ENCODE measurements around the gene TNFRSF9. TPM values are rescaled to one million over a fixed set of nuclear protein-coding genes. Genes with fewer than 3 reads are reported as not detected.
A peak's percentile ranks its signal among the peaks of the same experiment; 100 is the strongest.
"Not testable (repeated sequence)": the region's sequence is repeated elsewhere in the genome, so short reads cannot be mapped to it uniquely, and the experiment has no call there.

Gene TNFRSF9
- total RNA-seq, 1 experiment from 2014 or later = not detected

DNA sequence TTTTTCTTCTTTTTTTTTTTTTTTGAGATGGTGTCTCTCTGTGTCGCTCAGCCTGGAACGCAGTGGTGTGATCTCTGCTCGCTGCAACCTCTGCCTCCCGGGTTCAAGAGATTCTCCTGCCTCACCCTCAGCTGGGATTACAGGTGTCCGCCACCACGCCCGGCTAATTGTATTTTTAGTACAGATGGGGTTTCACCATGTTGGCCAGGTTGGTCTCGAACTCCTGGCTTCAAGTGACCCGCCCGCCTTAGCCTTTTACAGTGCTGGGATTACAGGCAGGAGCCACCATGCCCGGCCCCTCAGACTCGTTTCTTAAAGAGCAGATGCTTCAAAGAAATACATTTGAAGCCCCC is 22.7 kb upstream of the TNFRSF9 start:
- not testable (repeated sequence) for H2BK20ac ChIP-seq (ENCODE audit: low read depth, low read length, poor library complexity, severe bottlenecking); H3K23ac ChIP-seq (ENCODE audit: insufficient read length, low read depth, low read length); H3K27ac ChIP-seq (ENCODE audit: insufficient read length, low read depth, low read length); H2BK12ac ChIP-seq (ENCODE audit: insufficient read length, low read depth, low read length); DNase-seq; H3K4me1 ChIP-seq (ENCODE audit: insufficient read depth, low read length); H3K79me2 ChIP-seq (ENCODE audit: insufficient read depth, low read length); H2AFZ ChIP-seq (ENCODE audit: low read length); H3K79me1 ChIP-seq (ENCODE audit: insufficient read depth, low read depth, low read length, poor library complexity, severe bottlenecking); H4K5ac ChIP-seq (ENCODE audit: insufficient read length, low read depth, low read length); H2BK15ac ChIP-seq (ENCODE audit: low read depth, low read length); H3K14ac ChIP-seq (ENCODE audit: insufficient read depth, low read length); H3K9ac ChIP-seq (ENCODE audit: extremely low read depth, insufficient read length, low read length); H3K4me2 ChIP-seq (ENCODE audit: insufficient read depth, insufficient read length, low read length); H3K56ac ChIP-seq (ENCODE audit: insufficient read length, low read depth, low read length); H3K9me3 ChIP-seq (ENCODE audit: control insufficient read depth, low read depth, low read length); H2AK5ac ChIP-seq (ENCODE audit: insufficient read length, low read length); H4K8ac ChIP-seq (replicated peaks; ENCODE audit: insufficient read length, low read depth, low read length); H3K9me3 Mint-ChIP-seq; H2BK5ac ChIP-seq (ENCODE audit: insufficient read length, low read length); H3K27me3 Mint-ChIP-seq (ENCODE audit: low read depth); H3K27ac Mint-ChIP-seq; H3T11ph ChIP-seq (ENCODE audit: low read length); H4K91ac ChIP-seq (ENCODE audit: insufficient read length, low read depth, low read length); H3K27me3 ChIP-seq (ENCODE audit: insufficient read depth, low read length); H4K20me1 ChIP-seq (ENCODE audit: control insufficient read depth, insufficient read depth, insufficient read length); H2BK120ac ChIP-seq (ENCODE audit: low read depth, low read length, poor library complexity, severe bottlenecking); H3K4ac ChIP-seq (ENCODE audit: low read depth, low read length); H3K18ac ChIP-seq (ENCODE audit: insufficient read length, low read depth, low read length); H3K23me2 ChIP-seq (ENCODE audit: insufficient read length, low read depth, low read length, poor library complexity, severe bottlenecking)
- no CpG with 5 or more reads among the region's 12 CpGs for WGBS (ENCODE audit: extremely low coverage, insufficient read length, low lambda C conversion rate)
- Mint-ChIP-seq H3K4me1 (peaks cover 15 to 20% of the 10 kb centered on the region in 2 experiments), H3K4me3 (peak overlapping the region; percentile 97; a peak in 4 of 5 replicates), H3K36me3 (ENCODE audit: insufficient read depth in 1 of 3, low read depth in 3 of 3) (peaks cover 37 to 59% (median 47%) of the 10 kb centered on the region in 3 experiments)
